D721Med (cell line): Measurements from ENCODE around the gene USP35.

Source experiments
- DNase-seq: peaks from one replicate; pipeline ENCODE4 v3.0.0; 2011; ENCODE audit warnings: low spot score; ENCODE audit not compliant: insufficient read length
- FAIRE-seq: peaks from 2 replicates; lab custom pipeline; 2011; peaks lifted over from hg19 to GRCh38; lab: Jason Lieb, UNC
- TF ChIP-seq, protein P1 (sequence below): IDR thresholded peaks from 2 replicates; pipeline ENCODE4 v1.5.1; 2012; ENCODE audit warnings: mild to moderate bottlenecking, control low read depth; ENCODE audit not compliant: insufficient read depth; ENCODE audit errors: missing control alignments

USP35 gene

DNA sequence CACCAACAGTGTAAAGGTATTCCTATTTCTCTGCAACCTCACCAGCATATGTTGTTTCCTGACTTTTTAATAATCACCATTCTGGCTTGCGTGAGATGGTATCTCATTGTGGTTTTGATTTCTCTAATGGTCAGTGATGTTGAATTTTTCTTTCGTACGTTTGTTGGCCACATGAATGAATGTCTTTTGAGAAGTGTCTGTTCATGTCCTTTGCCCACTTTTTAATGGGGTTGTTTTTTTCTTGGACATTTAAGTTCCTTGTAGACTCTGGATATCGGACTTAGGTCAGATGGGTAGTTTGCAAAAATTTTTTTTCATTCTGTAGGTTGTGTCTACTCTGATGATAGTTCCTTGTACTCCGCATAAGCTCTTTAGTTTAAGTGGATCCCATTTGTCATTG lies 22.8 kb downstream of the USP35 start:
- no peak for DNase-seq
- no peak for FAIRE-seq
- TF ChIP-seq, protein P1, sequence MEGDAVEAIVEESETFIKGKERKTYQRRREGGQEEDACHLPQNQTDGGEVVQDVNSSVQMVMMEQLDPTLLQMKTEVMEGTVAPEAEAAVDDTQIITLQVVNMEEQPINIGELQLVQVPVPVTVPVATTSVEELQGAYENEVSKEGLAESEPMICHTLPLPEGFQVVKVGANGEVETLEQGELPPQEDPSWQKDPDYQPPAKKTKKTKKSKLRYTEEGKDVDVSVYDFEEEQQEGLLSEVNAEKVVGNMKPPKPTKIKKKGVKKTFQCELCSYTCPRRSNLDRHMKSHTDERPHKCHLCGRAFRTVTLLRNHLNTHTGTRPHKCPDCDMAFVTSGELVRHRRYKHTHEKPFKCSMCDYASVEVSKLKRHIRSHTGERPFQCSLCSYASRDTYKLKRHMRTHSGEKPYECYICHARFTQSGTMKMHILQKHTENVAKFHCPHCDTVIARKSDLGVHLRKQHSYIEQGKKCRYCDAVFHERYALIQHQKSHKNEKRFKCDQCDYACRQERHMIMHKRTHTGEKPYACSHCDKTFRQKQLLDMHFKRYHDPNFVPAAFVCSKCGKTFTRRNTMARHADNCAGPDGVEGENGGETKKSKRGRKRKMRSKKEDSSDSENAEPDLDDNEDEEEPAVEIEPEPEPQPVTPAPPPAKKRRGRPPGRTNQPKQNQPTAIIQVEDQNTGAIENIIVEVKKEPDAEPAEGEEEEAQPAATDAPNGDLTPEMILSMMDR, result no peak

DNA sequence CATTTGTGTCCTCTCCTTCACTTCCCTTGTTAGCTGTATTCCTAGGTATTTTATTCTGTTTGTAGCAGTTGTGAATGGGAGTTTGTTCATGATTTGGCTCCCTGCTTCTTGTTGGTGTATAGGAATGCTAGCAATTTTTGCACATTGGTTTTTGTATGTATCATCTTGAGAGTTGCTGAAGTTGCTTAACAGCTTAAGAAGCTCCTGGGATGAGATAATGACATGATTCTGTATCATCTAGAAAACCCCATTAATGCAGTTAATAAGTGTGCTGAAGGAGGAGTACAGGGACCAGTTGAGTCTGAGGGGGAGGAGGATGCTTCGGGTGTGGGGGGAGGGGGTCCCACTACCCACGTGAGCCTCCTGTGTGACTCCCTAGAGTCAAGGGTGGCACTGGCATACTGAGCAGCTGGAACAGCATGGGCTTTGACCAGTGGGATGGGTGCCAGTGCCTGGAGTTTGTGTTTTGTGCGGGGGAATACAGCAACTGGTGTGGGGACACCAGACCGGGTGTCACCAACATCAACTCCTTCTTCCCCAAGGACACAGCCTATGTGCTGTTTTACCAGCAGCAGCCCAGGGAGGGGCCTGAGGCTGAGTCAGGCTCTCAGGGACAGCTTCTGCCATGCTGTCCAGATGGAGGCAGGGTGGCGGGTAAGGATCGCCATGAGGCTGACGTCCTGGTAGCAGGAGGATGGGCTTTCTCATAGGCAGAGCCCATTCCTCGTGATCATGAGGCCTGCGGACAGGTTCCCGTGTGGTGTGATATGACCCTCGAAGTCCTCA lies 24.1 kb downstream of the USP35 start:
- TF ChIP-seq, protein P1, result no peak
- no peak for FAIRE-seq

DNA sequence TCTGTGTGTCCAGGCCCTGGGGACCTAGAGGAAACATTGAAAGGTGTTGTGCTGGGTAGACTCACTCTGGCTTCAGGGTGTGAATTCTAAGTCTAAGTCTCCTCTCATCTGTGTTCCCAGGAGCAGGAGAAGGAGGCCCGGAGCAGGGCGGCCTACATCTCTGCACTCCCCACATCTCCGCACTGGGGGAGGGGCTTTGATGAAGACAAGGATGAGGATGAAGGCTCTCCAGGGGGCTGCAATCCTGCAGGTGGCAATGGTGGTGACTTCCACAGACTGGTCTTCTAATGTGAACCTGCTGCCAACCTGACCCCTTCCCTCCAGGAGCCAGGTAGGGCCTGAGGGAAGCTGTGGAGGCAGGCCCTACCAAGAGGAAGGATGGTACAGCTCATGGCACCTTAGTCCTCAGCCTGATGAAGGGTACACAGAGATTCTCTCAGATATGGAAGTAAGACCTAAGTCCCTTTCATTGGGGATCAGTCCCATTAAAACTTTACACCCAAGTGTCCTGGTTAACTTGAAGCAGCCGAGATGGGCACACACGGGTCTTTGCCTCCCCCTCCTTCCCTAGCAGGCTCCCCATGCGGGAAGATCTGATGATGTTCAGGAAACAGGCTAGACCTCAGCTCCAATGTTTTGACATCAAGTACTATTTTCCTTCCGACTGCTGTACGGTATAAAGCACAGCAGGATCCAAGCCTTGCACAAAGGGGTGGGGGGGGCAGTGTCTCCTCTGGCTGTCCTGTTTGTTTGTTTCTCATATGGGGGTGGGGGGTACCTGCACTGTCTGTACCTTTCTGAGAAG lies 25.0 kb downstream of the USP35 start:
- TF ChIP-seq, protein P1, result no peak
- no peak for FAIRE-seq
- DNase-seq, result no peak

More for the DNA sequence above, 24.1 kb downstream of the USP35 start:
- no peak for DNase-seq

DNA sequence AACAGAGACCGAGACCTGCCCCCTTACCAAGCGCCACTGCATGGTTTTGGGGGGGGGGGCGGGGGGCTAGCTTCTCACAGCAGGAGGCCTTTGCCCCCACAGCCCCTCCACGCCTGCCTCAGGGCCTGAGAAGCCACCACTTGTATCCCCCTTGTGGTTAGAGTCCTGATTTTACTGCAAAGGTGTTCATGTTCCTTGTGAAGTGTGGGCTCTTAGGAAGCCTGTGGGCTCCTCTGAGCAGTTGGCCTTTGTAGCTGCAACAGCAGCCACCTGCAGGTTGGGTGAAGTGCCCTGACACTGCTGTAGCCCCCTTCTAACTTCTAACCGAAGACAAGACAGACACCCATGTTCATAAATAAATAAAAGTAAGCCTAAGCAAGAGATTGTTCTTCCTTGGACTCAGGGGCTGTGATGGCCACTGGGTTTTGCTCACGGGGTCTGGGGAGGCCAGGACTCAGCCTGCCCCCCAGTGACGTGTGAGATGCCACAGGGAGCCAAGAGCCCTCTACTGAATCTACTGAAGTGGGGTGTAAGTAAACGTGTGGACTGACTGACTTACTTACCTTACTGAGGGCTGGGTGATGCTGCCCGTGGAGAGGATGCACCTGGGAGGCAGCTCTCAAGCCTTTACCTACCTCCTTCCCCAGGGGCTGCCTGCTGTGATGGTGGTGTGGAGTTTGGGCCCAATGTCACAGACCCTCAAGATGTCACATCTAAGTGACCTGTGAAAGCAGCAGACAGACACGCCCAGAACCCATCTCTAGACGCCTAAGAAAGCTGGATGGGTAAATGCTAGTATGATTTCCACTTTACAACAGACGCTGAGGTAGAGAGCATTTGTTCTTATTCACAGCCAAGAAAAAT lies 25.8 kb downstream of the USP35 start:
- FAIRE-seq (no peak), DNase-seq (no peak)
- TF ChIP-seq, protein P1, result no peak

DNA sequence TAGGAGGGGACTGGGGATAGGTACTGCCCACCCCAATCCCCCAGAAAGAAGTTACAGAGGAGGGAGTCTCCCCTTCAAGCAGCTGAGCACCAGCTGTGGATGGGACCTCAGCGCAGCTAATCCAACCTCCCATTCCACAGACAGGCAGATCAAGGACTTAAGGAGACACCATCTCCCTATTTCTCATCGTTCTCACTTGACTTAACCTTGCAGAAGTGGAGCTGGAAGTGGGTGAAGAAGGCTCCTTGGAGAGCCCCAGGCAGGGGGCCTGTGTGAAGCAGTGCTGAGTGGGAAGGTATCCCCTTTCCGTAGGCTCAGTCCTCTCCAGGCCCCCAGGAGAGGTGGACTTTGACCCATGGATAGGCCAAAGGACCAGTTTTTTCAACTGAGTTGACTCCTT lies 27.3 kb downstream of the USP35 start:
- DNase-seq (no peak), FAIRE-seq (no peak)
- TF ChIP-seq, protein P1, result no peak

DNA sequence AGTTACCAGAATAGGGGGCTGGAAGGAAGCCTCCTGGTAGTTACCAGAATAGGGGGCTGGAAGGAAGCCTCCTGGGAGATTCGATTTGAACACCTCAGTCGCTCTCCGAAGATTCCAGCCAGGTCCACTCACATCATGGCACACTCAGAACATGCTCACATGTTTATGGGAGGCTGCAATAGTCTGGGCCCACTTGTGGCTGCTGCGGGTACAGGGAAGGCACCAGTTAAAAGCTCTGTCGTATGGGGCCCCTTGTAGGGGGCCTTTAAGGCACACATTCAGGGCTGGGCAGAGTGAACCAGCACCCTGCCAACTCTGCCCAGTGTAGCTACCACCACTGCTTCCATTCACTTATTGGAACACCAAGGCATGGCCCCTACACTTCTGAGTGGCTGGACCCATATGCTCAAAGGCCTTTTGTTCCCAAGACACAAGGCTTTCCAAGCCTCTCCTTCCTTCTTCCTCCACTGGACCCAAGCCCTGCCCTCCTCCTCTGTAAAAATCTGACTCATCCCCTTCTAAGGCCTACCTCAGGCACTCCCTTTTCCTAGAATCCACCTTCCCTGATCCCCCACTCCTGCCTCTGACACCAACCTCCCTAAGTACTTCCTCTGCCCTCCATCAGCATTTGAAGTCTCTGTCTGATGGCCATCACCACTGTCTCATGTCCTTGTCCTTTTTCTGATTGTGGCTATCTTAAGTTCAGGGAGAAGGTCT lies 28.0 kb downstream of the USP35 start:
- TF ChIP-seq, protein P1, result no peak
- FAIRE-seq (no peak), DNase-seq (no peak)
